Body of pancreas (tissue), 4 donors: Measurements from ENCODE around the gene TRIM36. TPM values are rescaled to one million over a fixed set of nuclear protein-coding genes. Genes with fewer than 3 reads are reported as not detected.

Experiments
- ATAC-seq: fragments of 150-250 bp; one replicate; pipeline ENCODE4 v1.9.1; 2016
- DNase-seq, 4 donors: peaks; one replicate each; pipeline ENCODE4 v3.0.0-alpha.2; 2019
- H3K27ac ChIP-seq, 4 donors: fragments of 200-600 bp; sonication (generic); 1 replicate in 3 of 4; 2 replicates in 1 of 4; pipeline versions ENCODE4 v1.5.1 to v1.6.1; 2016 to 2019; ENCODE audit warnings: mild to moderate bottlenecking in 1 of 4, mixed read lengths in 1 of 4, moderate library complexity in 1 of 4
- H3K27me3 ChIP-seq, 2 donors: fragments of 200-600 bp; sonication (generic); one replicate each; pipeline ENCODE4 v1.6.0; 2016; ENCODE audit warnings: mild to moderate bottlenecking in 1 of 2
- H3K36me3 ChIP-seq, 2 donors: fragments of 200-600 bp; sonication (generic); replicated peaks in 1 of 2; 2 replicates each; pipeline ENCODE4 v1.5.1; 2016; ENCODE audit warnings: low read depth in 2 of 2; ENCODE audit not compliant: insufficient read depth in 1 of 2
- H3K4me1 ChIP-seq: fragments of 200-600 bp; sonication (generic); one replicate; pipeline ENCODE4 v1.6.0; 2016
- H3K4me3 ChIP-seq, 2 donors: fragments of 200-600 bp; sonication (generic); 1 replicate in 1 of 2; 2 replicates in 1 of 2; pipeline ENCODE4 v1.5.1; 2016 to 2019
- H3K9me3 ChIP-seq, 3 donors: fragments of 200-600 bp; sonication (generic); 1 replicate in 2 of 3; 2 replicates in 1 of 3; pipeline ENCODE4 v1.5.1; 2016
- POLR2A ChIP-seq, 3 donors: fragments of 450-650 bp; IDR thresholded peaks; one replicate each; pipeline ENCODE4 v1.6.1; 2016; ENCODE audit warnings: antibody characterized with exemption in 3 of 3, mild to moderate bottlenecking in 2 of 3
- WGBS, 2 donors: methylation state at CpG; one replicate each; pipeline ENCODE4 v1.1.5; 2017; 5-methylcytosine and 5-hydroxymethylcytosine counted together
- intact Hi-C: fragments of 100-400 bp; cut with DNase I; formaldehyde crosslinking; loops from one replicate; pipeline ENCODE4 v1.15.1; 2023
- total RNA-seq, 2 donors: library from RNA; depleted of rRNA; stranded (reverse); fragments of >200 nt; gene quantifications; one replicate each; pipeline ENCODE4 v1.1.0, GENCODE V29; 2016
- TF ChIP-seq, protein P1 (sequence below), 7 experiments: fragments of 450-650 bp in 4 of 7; fragments of 200-600 bp in 3 of 7; sonication (generic) in 3 of 7; IDR thresholded peaks; one replicate each; pipeline ENCODE4 v1.5.1; 2016 to 2019; ENCODE audit warnings: antibody characterized with exemption in 7 of 7

Gene TRIM36
- total RNA-seq, 2 donors from 2014 or later = 2.9 to 3.0 TPM

DNA sequence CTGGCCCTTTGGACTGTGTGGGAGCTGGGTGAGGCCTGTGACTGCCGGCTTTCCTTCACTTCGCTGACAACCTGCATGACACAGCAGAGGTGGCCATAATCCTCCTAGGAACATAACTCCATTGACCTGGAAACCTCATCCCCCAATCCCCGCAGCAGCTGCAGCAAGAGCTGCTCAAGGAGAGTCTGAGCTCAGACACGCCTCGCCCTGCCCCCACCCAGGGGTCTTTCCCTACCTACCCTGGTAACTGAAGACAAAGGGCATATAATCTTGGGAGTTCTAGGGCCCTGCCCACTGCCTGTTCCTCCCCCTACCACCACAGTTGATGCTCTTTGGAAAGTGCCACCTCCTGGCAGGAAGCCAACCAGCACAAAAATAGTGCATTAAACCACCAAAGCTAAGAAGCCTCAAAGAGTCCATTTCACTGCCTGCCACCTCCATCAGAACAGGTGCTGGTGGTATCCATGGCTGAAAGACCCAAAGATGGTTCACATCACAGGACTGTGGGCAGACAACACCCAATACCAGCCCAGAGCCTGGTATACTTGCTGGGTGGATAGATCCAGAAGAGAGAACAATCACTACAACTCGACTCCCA lies 18.4 kb downstream of the TRIM36 start:
- Histone ChIP-seq H3K9me3 (no peaks in the 10 kb centered on the region), H3K27ac (no peak overlapping the region), H3K4me3 (no peak overlapping the region), H3K4me1 (no peaks in the 10 kb centered on the region), H3K36me3 (no peaks in the 10 kb centered on the region), H3K27me3 (no peaks in the 10 kb centered on the region)
- 83 to 93% methylated on average over 2 to 6 of the region's 6 CpGs for WGBS, 2 donors
- ATAC-seq (no peak), DNase-seq (no peak)
- intact Hi-C loops = no loop called here
- TF ChIP-seq, protein P1, sequence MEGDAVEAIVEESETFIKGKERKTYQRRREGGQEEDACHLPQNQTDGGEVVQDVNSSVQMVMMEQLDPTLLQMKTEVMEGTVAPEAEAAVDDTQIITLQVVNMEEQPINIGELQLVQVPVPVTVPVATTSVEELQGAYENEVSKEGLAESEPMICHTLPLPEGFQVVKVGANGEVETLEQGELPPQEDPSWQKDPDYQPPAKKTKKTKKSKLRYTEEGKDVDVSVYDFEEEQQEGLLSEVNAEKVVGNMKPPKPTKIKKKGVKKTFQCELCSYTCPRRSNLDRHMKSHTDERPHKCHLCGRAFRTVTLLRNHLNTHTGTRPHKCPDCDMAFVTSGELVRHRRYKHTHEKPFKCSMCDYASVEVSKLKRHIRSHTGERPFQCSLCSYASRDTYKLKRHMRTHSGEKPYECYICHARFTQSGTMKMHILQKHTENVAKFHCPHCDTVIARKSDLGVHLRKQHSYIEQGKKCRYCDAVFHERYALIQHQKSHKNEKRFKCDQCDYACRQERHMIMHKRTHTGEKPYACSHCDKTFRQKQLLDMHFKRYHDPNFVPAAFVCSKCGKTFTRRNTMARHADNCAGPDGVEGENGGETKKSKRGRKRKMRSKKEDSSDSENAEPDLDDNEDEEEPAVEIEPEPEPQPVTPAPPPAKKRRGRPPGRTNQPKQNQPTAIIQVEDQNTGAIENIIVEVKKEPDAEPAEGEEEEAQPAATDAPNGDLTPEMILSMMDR (IDR thresholded peaks at IDR 0.05) = no peak
- TF ChIP-seq POLR2A (IDR thresholded peaks at IDR 0.05) = no peak

DNA sequence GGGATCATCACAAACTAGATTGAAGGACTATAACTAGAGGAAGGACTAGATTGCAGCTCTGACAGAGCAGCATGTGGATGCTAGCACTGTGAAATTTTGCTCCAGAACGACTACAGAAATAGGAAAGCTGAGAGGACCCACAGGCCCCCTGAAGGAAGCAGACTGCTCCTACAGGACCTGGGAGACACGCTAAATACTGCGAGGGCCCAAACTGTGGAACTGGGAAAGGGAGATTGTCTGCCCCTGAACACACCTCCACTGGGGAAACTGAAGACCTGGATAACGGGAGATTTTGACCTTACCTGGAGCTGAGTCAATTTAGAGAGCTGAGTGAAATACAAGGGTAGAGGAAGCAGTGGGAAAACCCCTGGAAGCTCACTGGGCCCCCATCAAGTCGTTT lies 19.2 kb downstream of the TRIM36 start:
- Histone ChIP-seq H3K9me3 (no peaks in the 10 kb centered on the region), H3K36me3 (no peaks in the 10 kb centered on the region), H3K27me3 (no peaks in the 10 kb centered on the region), H3K27ac (no peak overlapping the region), H3K4me3 (no peak overlapping the region), H3K4me1 (no peaks in the 10 kb centered on the region)
- ATAC-seq = no peak
- intact Hi-C loops = no loop called here
- DNase-seq = no peak
- WGBS, 2 donors = 81 to 87% methylated on average over 5 of the region's 5 CpGs
- no peak for TF ChIP-seq POLR2A (IDR thresholded peaks at IDR 0.05)
- TF ChIP-seq, protein P1 (IDR thresholded peaks at IDR 0.05) = no peak

DNA sequence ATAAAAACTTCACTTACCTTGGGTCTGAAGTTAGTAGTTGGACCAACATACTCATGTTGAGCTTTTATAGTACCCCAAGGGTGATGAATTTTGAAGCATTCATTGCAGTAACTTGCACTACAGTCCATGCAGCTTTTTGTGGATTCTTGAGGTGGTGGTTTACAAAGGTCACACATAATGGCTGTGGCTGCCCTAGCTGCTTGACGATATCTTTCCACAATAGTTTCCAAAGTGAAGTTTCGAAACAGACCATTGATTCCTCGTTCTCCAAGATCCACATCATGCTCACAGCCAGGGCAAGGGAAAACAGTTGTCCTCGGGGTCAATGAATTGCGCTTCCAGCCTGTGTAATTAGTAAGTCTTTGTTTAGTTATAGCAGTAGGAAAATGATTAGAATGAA lies 22.7 kb downstream of the TRIM36 start:
- Histone ChIP-seq H3K27ac (no peak overlapping the region), H3K27me3 (no peaks in the 10 kb centered on the region), H3K36me3 (no peaks in the 10 kb centered on the region), H3K4me3 (no peak overlapping the region), H3K4me1 (no peaks in the 10 kb centered on the region), H3K9me3 (no peaks in the 10 kb centered on the region)
- ATAC-seq (no peak), DNase-seq (no peak)
- TF ChIP-seq POLR2A (IDR thresholded peaks at IDR 0.05) = no peak
- TF ChIP-seq, protein P1 (IDR thresholded peaks at IDR 0.05) = no peak
- intact Hi-C loops = no loop called here
- 70 to 73% methylated on average over 5 of the region's 5 CpGs for WGBS, 2 donors

DNA sequence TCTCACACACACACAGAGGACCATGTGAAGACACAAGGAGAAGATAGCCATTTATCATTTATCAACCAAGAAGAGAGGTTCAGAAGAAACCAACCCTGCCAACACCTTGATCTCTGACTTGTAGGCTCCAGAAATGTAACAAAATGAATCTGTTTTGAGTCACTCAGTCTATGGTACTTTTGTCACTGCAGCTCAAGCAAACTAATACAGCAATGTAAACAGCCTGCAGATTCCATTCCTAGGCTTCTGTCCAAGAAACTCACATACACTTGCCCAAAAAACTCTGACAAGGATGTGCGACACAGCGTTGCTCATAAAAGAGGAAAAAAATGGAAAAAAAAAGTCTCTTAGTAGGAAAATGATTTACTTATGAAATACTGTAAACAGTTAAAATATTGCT lies 33.4 kb downstream of the TRIM36 start:
- ATAC-seq (no peak), DNase-seq (no peak)
- H3K4me1 ChIP-seq = no peaks in the 10 kb centered on the region
- no peaks in the 10 kb centered on the region for H3K9me3 ChIP-seq
- intact Hi-C loops = no loop called here
- WGBS, 2 donors = 93 to 96% methylated on average over 2 of the region's 2 CpGs
- H3K4me3 ChIP-seq = no peak overlapping the region
- TF ChIP-seq POLR2A (IDR thresholded peaks at IDR 0.05) = no peak
- TF ChIP-seq, protein P1 (IDR thresholded peaks at IDR 0.05) = no peak
- no peaks in the 10 kb centered on the region for H3K36me3 ChIP-seq
- H3K27me3 ChIP-seq = no peaks in the 10 kb centered on the region
- no peak overlapping the region for H3K27ac ChIP-seq

DNA sequence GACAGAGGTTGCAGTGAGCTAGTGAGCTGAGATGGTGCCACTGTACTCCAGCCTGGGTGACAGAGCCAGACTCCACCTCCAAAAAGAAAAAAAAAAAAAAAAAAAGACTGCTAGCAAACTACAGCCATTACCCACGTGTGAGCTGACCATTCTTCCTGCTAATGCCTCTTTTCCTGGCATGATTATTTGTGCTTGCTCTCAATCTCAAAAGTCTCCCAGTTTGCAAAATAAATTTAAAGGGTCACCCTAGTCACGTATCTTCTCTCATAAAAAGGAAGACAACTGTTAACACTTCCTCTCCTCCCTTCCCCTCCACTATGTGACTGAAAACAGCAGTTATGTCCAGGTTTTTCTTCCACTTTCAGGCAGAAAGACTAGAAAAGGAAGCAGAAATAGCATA lies 37.2 kb downstream of the TRIM36 start:
- DNase-seq (no peak), ATAC-seq (no peak)
- no peak overlapping the region for H3K27ac ChIP-seq
- H3K4me3 ChIP-seq = no peak overlapping the region
- H3K27me3 ChIP-seq = no peaks in the 10 kb centered on the region
- WGBS, 2 donors = 59 to 64% methylated on average over 2 of the region's 2 CpGs
- H3K9me3 ChIP-seq = no peaks in the 10 kb centered on the region
- H3K36me3 ChIP-seq = no peaks in the 10 kb centered on the region
- no peaks in the 10 kb centered on the region for H3K4me1 ChIP-seq
- TF ChIP-seq POLR2A (IDR thresholded peaks at IDR 0.05) = no peak
- TF ChIP-seq, protein P1 (IDR thresholded peaks at IDR 0.05) = no peak
- intact Hi-C loops = no loop called here
